Measurements from ENCODE around the gene UBE2K. TPM values are rescaled to one million over a fixed set of nuclear protein-coding genes. Genes with fewer than 3 reads are reported as not detected.
A peak's percentile ranks its signal among the peaks of the same experiment; 100 is the strongest.
"Not testable (repeated sequence)": the region's sequence is repeated elsewhere in the genome, so short reads cannot be mapped to it uniquely, and the experiment has no call there.

The UBE2K gene
- total RNA-seq, 1 donor from 2014 or later: 68.7 TPM

DNA sequence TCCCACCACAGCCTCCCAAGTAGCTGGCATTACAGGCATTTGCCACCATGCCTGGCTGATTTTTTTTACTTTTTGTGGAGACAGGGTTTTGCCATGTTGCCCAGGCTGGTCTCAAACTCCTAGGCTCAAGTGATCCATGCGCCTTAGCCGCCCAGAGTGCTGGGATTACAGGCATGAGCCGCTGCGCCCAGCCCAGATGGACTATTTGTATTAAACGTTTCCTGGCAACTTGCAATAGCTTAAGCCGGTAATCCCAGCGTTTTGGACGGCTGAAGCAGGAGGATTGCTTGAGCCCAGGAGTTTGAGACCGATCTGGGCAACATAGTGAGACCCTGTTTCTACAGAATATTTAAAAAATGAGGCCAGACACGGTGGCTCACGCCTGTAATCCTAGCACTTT, 18.4 kb downstream of the UBE2K start:
- Mint-ChIP-seq H3K4me1 (peaks cover 4% of the 10 kb centered on the region), H3K9me3 (no peaks in the 10 kb centered on the region), H3K4me3 (no peak overlapping the region), H3K27me3 (ENCODE audit: low read depth) (no peaks in the 10 kb centered on the region), H3K27ac (peak overlapping the region; percentile 3), H3K36me3 (peaks cover 11% of the 10 kb centered on the region)
- DNase-seq (ENCODE audit: low spot score in 2 of 2, unreplicated experiment in 2 of 2): no peak
- TF ChIP-seq, protein P1, sequence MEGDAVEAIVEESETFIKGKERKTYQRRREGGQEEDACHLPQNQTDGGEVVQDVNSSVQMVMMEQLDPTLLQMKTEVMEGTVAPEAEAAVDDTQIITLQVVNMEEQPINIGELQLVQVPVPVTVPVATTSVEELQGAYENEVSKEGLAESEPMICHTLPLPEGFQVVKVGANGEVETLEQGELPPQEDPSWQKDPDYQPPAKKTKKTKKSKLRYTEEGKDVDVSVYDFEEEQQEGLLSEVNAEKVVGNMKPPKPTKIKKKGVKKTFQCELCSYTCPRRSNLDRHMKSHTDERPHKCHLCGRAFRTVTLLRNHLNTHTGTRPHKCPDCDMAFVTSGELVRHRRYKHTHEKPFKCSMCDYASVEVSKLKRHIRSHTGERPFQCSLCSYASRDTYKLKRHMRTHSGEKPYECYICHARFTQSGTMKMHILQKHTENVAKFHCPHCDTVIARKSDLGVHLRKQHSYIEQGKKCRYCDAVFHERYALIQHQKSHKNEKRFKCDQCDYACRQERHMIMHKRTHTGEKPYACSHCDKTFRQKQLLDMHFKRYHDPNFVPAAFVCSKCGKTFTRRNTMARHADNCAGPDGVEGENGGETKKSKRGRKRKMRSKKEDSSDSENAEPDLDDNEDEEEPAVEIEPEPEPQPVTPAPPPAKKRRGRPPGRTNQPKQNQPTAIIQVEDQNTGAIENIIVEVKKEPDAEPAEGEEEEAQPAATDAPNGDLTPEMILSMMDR (IDR thresholded peaks at IDR 0.05; ENCODE audit: unreplicated experiment): no peak

DNA sequence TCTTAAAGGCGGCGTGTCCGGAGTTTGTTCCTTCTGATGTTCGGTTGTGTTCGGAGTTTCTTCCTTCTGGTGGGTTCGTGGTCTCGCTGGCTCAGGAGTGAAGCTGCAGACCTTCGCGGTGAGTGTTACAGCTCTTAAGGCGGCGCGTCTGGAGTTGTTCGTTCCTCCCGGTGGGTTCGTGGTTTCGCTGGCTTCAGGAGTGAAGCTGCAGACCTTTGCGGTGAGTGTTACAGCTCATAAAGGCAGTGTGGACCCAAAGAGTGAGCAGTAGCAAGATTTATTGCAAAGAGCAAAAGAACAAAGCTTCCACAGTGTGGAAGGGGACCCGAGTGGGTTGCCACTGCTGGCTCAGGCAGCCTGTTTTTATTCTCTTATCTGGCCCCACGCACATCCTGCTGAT, 19.8 kb downstream of the UBE2K start:
- H3K36me3 Mint-ChIP-seq: peaks cover 11% of the 10 kb centered on the region
- not testable (repeated sequence) for H3K27me3 Mint-ChIP-seq (ENCODE audit: low read depth); H3K9me3 Mint-ChIP-seq; DNase-seq (ENCODE audit: low spot score in 2 of 2, unreplicated experiment in 2 of 2); H3K27ac Mint-ChIP-seq; H3K4me1 Mint-ChIP-seq; H3K4me3 Mint-ChIP-seq

DNA sequence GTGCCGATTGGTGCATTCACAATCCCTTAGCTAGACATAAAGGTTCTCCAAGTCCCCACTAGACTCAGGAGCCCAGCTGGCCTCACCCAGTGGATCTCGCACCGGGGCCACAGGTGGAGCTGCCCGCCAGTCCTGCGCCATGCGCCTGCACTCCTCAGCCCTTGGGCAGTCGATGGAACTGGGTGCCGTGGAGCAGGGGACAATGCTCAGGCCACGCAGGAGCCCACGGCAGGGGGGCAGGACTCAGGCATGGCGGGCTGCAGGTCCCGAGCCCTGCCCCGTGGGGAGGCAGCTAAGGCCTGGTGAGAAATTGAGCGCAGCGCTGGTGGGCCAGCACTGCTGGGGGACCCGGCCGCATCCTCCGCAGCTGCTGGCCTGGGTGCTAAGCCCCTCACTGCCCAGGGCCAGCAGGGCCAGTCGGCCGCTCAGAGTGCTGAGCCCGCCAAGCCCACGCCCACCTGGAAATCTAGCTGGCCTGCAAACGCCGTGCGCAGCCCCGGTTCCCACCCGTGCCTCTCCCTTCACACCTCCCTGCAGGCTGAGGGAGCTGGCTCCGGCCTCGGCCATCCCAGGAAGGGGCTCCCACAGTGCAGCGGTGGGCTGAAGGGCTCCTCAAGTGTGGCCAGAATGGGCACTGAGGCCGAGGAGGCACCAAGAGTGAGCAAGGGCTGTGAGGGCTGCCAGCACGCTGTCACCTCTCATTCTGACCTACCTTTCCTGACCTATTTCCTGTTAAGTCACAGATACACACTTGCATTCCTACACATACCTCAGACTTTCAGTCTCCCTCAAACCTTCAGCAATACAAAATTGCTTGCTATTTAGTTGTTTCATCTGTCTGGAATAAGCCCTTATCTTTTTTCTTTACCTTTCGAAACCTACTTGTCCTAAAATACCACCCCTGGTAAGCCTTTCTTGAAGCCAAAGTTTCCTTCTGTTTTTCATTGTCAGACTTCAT, 20.7 kb downstream of the UBE2K start:
- Mint-ChIP-seq H3K36me3 (peaks cover 11% of the 10 kb centered on the region), H3K27ac (peak overlapping the region; percentile 45), H3K27me3 (ENCODE audit: low read depth) (no peaks in the 10 kb centered on the region), H3K9me3 (no peaks in the 10 kb centered on the region), H3K4me3 (no peak overlapping the region), H3K4me1 (peaks cover 4% of the 10 kb centered on the region)
- DNase-seq (ENCODE audit: low spot score in 2 of 2, unreplicated experiment in 2 of 2): no peak
- TF ChIP-seq, protein P1 (IDR thresholded peaks at IDR 0.05; ENCODE audit: unreplicated experiment): no peak

DNA sequence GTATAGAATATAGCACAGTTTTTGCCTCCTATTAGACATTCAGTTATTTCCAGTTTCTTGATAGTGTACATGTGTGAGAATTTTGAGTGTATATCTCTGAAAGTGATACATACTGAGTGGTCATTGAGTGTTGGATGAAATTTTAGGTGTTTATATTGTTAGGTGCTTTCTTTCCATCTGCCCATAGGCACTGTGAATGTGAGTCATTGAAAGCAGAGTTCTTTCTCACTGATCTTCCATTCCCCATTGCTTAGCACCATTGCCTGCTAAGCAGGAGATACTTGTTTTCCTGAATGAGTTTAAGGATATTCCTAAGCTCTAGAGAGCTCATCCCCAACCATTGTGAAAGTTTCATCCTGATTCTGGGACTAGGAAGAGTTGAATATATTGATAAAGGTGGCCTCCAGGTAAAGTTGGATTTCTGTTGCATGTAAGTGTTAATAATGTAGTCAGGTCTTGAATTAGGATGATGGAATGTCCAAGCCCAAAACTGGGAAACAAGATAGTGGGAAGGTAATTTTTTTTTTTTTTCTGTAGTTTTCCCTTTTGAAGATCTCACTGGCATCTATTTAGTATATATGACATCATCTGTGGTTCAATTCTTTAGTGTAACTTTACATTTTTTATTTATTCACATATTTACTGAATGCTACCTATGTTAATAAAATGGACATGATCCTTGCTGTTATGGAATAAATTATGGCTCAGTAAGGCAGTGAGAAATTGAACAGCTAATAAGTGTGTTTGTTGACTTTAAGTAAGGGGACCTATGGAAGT, 22.1 kb downstream of the UBE2K start:
- Mint-ChIP-seq H3K27me3 (ENCODE audit: low read depth) (no peaks in the 10 kb centered on the region), H3K9me3 (no peaks in the 10 kb centered on the region), H3K4me1 (peaks cover 4% of the 10 kb centered on the region), H3K4me3 (no peak overlapping the region), H3K27ac (no peak overlapping the region), H3K36me3 (peaks cover 12% of the 10 kb centered on the region)
- no peak for DNase-seq (ENCODE audit: low spot score in 2 of 2, unreplicated experiment in 2 of 2)
- TF ChIP-seq, protein P1 (IDR thresholded peaks at IDR 0.05; ENCODE audit: unreplicated experiment): no peak

DNA sequence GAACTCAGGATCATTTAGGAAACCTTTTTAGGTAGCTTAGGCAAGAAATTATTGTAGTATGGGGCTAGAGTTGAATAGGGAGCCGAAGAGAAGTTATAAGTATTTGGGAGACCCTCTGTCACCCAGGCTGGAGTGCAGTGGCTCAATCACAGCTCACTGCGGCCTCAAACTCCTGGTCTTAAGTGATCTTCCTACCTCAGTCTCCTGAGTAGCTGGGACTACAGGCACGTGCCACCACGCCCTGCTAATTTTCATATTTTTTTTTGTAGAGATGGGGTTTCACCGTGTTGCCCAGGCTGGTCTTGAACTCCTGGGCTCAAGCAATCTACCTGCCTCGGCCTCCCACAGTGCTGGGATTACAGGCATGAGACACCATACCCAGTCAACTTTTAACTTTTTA, 23.3 kb downstream of the UBE2K start:
- not testable (repeated sequence) for H3K27ac Mint-ChIP-seq; H3K4me3 Mint-ChIP-seq; H3K9me3 Mint-ChIP-seq; DNase-seq (ENCODE audit: low spot score in 2 of 2, unreplicated experiment in 2 of 2); H3K4me1 Mint-ChIP-seq; H3K27me3 Mint-ChIP-seq (ENCODE audit: low read depth)
- peaks cover 15% of the 10 kb centered on the region for H3K36me3 Mint-ChIP-seq

DNA sequence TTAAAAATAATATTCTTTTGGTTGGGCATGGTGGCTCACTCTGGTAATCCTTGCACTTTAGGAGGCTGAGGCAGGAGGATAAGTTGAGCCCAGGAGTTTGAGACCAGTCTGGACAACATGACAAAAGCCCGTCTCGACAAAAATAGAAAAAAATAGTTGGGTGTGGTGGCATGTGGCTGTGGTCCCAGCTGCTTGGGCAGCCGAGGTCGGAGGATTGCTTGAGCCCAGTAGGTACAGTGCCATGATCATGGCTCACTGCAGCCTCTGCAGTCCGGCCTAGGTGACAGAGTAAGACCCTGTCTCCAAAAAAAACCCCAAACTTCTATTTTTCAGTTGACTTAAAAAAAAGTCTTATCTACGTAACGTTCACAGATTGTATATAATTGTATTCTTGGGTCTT, 23.9 kb downstream of the UBE2K start:
- Mint-ChIP-seq H3K27me3 (ENCODE audit: low read depth) (no peaks in the 10 kb centered on the region), H3K27ac (no peak overlapping the region), H3K4me1 (peaks cover 4% of the 10 kb centered on the region), H3K4me3 (no peak overlapping the region), H3K36me3 (peaks cover 18% of the 10 kb centered on the region), H3K9me3 (no peaks in the 10 kb centered on the region)
- TF ChIP-seq, protein P1 (IDR thresholded peaks at IDR 0.05; ENCODE audit: unreplicated experiment): no peak
- DNase-seq (ENCODE audit: low spot score in 2 of 2, unreplicated experiment in 2 of 2): no peak
